GOT3 (cell line): Measurements from ENCODE around the gene TSSK2.
"Not testable (repeated sequence)": the region's sequence is repeated elsewhere in the genome, so short reads cannot be mapped to it uniquely, and the experiment has no call there.

ENCODE experiments used
- DNase-seq: peaks from one replicate; lab custom pipeline; 2025; ENCODE audit warnings: mixed read lengths; lab: John Stamatoyannopoulos, UW

TSSK2 gene

GRCh38 chr22:19130959-19131684 lies at the start of gene TSSK2:
TSS of gene TSSK2 (plus strand) at chr22:19131308. CDS start at chr22:19131400, 92 bp downstream.
- DNase-seq, result no peak

GRCh38 chr22:19081351-19081750 lies 49.8 kb upstream of the TSSK2 start:
- DNase-seq, result no peak

GRCh38 chr22:19082101-19082500 lies 49.0 kb upstream of the TSSK2 start:
- DNase-seq, result no peak

GRCh38 chr22:19082793-19083192 lies 48.3 kb upstream of the TSSK2 start:
- DNase-seq, result no peak

GRCh38 chr22:19084126-19084525 lies 47.0 kb upstream of the TSSK2 start:
- not testable (repeated sequence) for DNase-seq

- not testable (repeated sequence) for DNase-seq
Measured at GRCh38 chr22:19084586-19084985, 46.5 kb upstream of the TSSK2 start.

GRCh38 chr22:19085233-19085718 lies 45.8 kb upstream of the TSSK2 start:
- DNase-seq, result no peak

- no peak for DNase-seq
Measured at GRCh38 chr22:19086417-19086816, 44.7 kb upstream of the TSSK2 start.

GRCh38 chr22:19086896-19087295 lies 44.2 kb upstream of the TSSK2 start:
- no peak for DNase-seq

GRCh38 chr22:19088866-19089595 lies 42.1 kb upstream of the TSSK2 start:
- no peak for DNase-seq

GRCh38 chr22:19090183-19090582 lies 40.9 kb upstream of the TSSK2 start:
- no peak for DNase-seq

GRCh38 chr22:19090586-19091127 lies 40.5 kb upstream of the TSSK2 start:
- no peak for DNase-seq

- no peak for DNase-seq
Measured at GRCh38 chr22:19092725-19093124, 38.4 kb upstream of the TSSK2 start.

- no peak for DNase-seq
Measured at GRCh38 chr22:19094393-19094997, 36.6 kb upstream of the TSSK2 start.

- no peak for DNase-seq
Measured at GRCh38 chr22:19096555-19096954, 34.6 kb upstream of the TSSK2 start.

GRCh38 chr22:19097518-19097917 lies 33.6 kb upstream of the TSSK2 start:
- no peak for DNase-seq

GRCh38 chr22:19098157-19098556 lies 33.0 kb upstream of the TSSK2 start:
- DNase-seq, result no peak

GRCh38 chr22:19103880-19104821 lies 27.0 kb upstream of the TSSK2 start:
- DNase-seq, result no peak

- no peak for DNase-seq
Measured at GRCh38 chr22:19105456-19105855, 25.7 kb upstream of the TSSK2 start.

- DNase-seq, result no peak
Measured at GRCh38 chr22:19105867-19106802, 25.0 kb upstream of the TSSK2 start.
